ENCODE data around the gene ZNF341.

ZNF341 gene

DNA sequence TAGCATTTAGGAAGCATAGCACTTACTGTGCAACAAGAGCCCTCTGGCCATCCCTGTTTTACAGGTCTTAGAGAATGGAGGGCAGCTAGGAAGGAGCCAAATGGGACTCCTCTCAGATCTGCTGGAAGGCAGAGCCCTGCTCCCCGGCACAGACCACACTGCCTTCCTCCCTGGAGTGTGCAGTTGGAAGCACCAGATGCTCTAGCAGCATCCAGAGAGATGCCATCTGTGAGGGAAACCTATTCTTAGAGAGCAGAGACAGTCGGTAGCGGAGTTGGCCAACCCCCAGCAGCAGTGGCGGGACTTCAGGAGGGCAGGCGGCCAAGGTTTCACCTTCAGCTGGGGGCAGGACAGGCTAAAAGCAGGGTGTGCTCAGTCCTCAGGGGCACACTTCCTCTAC is 28.9 kb upstream of the ZNF341 start:
- no peak for DNase-seq

DNA sequence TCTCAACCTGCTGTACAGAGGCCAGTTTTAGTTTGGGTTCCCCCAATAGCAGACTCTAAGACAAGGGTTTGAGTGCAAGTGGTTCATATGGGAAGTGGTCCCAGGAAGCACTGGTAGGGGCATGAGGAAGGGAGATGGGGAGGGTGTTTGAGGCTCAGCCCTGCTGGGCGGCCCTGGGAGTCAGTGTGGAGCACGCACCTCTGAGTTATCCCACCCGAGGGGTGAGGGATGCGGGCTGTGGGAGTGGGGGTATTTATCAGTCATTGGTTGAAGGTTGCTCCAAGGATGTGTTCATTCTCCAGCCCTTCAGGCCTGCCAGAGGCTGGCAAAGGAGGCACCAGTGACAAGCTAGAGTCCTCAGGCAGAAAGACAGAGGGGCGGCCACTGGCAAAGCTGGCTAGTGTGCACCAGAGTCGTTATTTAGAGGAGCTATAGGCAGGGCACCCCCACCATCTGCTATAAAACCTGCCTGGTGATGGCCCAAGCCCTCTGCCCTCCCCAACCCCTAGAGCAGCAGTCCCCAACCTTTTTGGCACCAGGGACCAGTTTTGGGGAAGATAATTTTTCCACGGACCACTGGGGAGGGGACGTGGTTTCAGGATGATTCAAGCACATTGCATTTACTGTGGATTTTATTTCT is 28.2 kb upstream of the ZNF341 start:
- no peak for DNase-seq

DNA sequence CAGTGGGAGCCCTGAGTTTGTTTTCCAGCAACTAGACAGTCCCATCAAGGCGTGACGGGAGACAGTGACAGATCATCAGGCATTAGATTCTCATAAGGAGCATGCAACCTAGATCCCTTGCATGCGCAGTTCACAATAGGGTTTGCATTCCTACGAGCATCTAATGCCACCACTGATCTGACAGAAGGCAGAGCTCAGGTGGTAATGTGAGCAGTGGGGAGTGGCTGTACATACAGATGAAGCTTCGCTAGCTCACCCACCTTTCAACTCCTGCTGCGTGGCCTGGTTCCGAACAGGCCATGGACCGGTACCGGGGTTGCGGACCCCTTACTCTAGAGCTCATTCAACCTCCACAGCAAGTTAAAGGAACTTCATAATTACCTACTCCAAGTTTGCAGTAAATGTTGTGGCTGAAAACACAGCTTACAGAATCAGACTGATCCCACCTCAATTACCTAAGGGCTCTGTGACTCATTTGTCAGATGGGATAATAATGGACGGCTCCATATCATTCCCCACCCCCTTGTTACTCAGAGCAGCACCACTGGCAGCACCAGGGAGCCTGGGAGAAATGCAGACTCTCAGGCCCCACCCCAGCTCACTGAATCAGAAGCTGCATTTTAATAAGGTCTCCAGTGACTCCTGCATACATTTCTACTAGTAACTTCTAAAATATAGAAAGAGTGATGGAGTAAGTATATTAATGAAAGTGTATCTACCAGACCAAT is 27.4 kb upstream of the ZNF341 start:
- DNase-seq, result no peak

DNA sequence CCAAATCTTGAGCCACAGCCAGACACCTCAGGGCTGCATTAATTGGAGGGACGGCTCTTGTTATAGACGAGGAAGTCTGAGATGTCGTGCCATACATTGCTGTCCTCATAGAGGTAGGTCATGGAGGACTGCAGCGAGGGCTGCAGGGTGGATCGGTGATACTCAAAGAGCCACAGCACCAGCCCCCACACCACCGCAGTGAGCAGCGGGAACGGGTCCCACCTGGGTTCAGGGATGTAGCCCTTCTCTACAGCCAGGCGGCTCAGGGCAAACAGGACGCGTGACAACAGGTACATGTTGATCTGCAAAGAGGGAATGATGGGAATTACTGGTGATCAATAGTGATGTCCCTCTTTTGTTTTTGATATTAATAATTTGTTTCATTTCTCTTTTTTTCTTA is 24.1 kb upstream of the ZNF341 start:
- no peak for DNase-seq

DNA sequence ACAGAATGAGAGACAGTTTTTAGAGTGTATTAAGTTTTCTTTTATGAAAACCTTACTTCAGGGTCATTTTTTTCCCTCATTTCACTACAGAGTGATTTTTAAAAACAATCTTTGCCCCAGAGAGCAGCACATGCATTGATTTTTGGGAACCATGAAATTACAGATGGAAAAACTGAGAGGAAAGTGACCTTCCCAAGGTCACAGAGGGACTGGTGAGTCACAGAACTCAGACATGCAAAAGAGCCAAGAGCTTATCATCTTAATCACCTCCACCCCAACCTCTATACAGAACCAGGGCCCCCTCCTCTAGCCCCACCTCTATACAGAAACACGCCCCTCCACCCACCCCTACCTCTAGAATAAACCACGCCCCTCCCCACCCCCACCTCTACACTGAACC is 22.4 kb upstream of the ZNF341 start:
- no peak for DNase-seq

DNA sequence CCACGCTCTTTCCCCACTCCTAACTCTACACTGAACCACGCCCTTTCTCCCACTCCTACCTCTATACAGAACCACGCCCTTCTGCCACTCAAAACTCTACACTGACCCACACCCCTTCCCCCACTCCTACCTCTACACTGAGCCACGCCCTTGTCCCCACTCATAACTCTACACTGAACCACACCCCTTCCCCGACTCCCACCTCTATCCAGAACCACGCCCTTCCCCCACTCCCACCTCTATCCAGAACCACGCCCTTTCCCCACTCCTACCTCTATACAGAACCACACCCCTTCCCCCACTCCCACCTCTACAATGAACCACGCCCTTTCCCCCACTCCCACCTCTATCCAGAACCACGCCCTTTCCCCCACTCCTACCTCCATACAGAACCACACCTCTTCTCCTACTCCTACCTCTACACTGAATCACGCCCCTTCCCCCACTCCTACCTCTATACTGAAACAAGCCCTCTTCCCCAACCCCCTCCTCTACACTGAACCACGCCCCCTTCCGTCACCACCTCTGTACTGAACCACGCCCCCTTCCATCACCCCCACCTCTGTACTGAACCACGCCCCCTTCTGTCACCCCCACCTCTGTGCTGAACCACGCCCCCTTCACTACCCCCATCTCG is 21.8 kb upstream of the ZNF341 start:
- no peak for DNase-seq

DNA sequence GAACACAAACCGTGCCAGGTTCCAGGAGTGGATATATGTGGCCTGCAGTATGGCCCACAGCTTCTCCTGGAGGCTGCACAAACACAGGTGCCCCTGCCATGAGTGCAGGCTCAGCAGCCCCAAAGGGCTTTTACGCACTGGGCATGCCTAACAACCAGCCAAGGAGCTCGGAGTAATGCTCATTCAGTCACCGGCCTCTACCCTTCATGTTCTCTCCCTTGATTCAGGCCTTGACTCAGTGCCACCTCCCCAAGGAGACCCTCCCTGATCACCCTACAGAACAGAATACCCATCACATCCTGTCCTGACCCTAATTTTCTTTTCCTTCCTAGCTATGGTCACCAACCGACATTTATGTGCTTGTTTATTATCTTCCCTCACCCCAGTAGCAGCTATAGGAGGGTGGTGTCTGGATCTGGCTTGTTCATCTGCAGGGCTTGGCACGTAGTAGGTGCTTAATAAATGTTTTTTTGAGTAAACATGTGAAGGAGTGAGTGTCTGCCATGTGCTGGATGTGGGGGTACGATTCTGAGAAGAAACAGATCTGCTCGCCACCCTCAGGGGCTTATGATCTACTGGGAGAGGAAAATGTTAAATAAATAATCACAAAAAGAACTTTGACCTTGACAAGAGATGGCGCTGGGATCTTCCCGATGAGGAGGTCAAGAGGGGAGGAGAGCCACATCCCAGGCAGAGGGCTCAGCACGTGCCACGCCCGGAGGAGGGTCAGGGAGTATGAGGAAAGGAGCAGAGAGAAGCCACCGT is 20.9 kb upstream of the ZNF341 start:
- DNase-seq, result no peak

DNA sequence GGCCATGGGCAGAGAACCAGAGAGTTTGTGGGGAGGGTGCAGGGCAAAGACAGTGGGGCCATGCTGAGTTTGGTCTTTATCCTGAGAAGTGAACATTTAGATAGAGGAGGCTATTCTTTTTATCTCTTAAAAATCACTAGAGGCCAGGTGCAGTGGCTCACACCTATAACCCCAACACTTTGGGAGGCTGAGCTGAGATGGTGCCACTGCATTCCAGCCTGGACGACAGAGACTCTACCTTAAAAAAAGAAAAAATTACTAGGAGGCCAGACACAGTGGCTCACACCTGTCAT is 20.4 kb upstream of the ZNF341 start:
- no peak for DNase-seq

DNA sequence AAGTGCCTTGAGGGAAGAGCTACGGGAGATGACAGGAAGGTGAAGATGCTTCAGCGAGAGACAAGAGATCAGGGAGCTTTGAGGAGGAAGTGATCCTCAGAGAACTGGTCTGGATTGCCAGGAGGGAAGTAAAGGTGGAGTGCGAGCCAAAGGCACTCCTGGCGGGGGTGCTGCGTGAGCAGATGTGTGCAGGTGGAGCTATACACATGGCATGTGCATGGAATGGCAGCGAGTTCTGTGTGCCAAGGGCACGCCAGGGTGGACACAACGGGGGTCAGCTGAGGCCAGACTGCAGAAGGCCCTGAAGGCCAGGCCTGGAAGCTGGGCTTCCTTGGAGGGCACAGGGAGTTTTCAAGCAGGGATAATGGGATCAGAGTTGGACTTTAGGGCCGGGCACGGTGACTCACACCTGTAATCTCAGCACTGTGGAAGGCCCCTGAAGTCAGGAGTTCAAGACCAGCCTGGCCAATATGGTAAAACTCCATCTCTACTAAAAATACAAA is 17.9 kb upstream of the ZNF341 start:
- no peak for DNase-seq

DNA sequence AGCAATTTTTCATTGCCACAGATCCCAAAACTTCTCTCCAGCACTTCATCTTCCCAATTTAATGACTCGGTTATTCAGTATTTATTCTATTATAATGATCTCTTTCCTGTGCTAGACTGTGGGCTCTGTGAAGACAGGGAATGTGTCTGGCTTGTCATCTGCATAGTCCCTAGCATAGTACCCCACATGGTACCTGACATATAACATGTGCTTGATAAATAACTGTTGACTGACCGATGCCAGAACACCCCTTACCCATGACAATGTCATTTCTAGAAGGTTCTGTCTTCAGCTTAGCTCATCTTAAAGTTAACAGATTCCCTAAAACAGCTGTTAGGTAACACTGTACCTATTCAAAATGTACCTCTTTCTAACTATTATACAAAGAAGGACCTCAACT is 15.3 kb upstream of the ZNF341 start:
- DNase-seq, result no peak

DNA sequence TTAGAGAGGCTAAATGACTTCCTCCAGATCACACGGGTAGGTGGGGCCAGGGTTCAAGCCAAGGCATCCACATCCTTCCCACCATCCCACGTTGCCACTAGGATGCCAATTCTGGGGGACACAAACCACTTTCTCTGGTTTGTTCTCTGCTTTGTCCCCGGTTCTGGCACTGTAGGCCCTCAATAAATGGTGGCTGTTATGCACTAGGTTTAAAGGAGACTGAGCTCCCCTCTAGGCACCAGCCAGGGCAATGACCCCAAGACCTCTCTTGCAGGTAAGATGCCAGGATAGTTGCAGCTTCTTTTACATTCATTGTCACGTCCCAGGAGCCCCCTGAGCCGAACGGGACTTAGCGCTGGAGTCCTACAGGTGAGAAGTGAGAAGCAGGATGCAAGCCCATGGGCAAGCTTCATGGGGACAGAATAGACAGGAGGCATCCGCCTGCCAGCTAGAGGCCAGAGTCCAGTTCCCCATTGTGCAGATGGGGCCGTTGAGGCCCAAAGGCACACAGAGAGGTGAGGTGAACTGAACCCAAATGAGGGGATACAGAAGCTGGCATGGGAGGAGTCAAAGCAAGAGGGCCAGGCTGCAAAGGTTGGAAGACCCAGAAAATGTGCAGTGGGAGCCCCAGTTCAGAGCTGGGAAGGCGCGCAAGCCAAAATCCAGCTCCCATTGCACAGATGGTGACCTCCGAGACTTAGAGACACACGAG is 12.4 kb upstream of the ZNF341 start:
- peak in 3 of 4 experiments; percentile 17 to 37 (median 18) for DNase-seq

DNA sequence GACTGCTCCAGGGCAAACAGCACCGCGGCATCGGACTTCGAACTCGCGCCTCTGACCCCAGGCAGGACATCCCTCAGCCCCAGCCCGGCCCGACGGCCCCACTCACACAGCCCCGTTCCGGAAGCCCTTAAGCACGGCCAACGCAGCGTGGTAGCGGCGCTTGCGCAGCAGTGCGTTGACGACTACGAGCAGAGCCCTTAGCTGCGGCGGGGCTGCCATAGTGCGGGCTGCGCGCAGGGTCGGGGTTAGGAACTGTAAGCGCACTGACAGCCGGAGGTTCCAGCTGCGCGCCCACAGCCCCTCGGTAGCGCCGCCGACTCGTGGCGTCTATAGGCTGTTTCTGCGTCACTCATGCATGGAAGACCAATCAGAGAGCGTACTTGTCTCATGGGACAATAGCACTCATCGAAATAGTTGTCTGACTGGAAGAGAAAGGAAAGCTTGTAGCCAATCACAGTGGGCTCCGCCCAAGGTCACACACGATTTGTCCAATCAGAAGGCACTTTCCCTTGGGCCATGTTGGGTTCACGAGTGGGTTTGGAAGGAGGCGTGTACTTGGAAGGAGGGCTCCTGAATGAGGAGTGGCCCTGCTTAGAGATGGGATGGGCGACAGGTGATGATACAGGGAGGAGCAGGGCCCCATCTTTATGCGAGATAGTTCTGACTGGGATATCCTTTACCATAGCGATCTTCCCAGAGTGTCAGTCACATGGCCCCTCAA is 11.6 kb upstream of the ZNF341 start, which contains the start of gene PXMP4:
TSS of gene PXMP4 (minus strand) at position 322 of the 721 bp plus-strand sequence. CDS start at position 219, 103 bp downstream.
- DNase-seq, result peak; percentile 93 to 98 (median 96)

DNA sequence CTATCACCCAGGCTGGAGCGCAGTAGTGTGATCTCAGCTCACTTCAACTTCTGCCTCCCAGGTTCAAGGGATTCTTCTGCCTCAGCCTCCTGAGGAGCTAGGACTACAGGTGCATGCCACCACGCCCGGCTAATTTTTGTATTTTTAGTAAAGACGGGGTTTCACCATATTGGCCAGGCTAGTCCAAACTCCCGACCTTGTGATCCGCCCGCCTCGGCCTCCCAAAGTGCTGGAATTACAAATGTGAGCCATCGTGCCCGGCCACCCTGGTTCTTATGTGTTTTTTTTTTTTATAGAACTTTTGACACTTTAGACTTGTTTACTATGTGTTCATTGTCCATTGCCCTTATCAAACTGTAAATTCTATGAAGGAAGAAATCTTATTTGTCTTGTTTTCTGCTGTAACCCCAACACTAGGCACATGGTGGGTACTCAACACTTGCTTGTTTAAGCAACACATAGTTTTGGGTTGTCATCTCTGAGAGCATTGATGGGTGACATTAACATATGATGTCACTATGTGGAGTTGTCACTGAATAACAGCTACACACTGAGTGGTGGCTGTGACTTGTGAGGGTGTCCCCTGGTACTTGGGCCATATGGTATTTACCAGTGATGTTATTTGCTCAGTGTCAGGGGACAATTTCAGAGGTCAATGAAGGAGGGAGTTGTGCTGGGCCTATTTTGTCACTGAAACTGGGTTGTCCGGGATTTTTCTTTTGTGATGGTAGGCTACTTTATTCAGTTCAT is 10.2 kb upstream of the ZNF341 start:
- no peak for DNase-seq

DNA sequence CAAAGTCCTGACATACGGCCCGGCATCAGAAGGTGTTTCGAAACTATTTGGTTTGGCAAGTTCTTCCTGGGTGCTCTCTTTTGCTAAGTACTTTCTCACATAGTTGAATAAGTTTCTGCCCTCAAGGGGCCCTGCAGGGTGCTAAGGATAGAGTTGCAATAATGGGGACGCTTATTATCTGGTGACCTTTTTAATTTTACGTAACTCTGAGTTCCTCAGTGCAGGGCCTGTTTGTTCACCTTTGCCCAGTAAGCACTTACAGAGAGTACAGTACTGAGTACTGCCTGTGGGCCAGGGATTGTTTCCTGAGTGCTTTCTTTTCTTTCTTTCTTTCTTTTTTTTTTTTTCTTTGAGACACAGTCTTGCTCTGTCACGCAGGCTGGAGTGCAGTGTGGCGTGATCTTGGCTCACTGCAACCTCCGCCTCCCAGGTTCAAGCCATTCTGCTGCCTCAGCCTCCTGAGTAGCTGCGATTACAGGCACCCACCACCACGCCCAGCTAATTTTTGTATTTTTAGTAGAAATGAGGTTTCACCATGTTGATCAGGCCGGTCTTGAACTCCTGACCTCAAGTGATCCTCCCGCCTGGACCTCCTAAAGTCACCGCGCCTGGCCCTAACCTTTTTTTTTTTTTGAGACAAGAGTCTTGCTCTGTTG is 7.2 kb upstream of the ZNF341 start:
- DNase-seq, result peak; percentile 30 to 54 (median 50)

DNA sequence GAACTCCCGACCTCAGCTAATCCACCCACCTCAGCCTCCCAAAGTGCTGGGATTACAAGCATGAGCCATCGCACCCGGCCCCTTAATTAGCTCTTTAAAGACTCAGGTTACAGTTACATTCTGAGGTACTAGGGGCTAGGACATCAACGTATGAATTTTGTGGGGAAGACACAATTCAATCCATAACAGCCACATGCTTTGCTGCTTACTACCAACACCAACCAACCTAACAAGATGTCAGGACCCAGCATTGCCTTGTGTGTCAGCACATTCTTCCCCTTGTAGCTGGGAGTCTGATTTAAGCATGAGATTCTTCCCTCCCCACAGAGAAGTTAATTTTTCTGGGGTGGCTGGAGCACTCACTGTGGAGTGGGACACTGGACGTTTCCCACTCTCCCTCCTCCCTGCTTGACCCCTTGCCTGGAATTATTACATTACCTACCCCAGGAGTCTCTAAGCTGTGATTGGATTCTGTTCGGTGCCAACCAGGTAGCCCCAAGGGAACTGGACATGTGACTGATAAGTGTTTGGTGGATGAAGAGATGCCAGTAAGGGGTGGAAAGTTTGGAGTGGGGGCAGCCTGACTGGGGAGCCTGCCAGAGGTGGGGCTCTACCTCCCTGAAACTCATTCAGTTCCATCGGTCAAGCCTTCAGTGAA is 6.1 kb upstream of the ZNF341 start:
- DNase-seq, result no peak

DNA sequence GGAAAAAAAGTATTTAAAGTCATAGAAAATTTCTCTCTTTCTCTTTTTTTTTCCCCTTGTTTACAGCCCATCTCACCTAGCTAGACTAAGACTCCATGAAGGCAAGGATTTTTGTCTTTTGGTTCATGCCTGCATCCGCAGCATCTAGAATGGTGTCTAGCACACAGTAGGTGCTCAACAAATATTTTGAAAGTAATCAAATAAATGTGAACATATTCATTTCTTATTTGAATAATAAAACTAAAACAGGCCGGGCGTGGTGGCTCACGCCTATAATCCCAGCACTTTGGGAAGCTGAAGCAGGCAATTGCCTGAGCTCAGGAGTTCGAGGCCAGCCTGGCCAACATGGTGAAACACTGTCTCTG is 4.7 kb upstream of the ZNF341 start:
- DNase-seq, result no peak

DNA sequence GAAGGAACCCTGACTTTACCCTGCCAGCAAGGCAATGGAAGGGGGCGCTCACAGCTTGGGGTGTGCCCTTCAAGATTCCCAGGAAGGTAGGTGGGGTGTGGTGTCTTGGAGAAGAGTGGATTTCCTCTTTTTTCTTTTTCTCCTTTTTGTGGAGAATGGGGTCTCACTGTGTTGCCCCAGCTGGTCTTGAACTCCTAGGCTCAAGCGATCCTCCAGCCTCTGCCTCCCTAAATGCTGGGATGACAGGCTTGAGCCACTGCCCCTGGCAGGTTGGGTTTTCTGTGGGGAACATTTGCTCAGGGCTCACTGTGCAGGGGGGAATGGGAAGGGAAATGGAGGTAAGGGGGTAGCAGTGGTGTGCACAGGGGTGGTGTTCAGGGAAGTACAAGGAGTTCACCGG is 4.0 kb upstream of the ZNF341 start:
- no peak for DNase-seq

DNA sequence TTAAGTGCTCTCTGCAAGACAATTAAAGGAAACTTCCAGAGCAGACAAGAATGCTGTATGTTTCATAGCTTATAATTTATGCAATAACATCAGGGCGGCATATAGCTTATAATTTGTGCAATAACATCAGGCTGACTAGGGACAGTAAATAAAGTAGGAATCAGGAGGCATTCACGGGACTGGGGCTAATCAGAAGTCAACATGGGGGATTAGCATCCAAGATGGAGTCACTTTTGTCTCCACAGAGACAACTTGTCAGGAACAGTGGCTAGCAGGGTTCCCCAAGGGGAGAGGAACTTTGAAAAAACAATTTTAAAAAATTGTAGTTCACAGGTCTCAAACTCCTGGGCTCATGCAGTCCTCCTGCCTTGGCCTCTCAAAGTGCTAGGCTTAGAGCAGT is 3.3 kb upstream of the ZNF341 start:
- DNase-seq, result no peak

DNA sequence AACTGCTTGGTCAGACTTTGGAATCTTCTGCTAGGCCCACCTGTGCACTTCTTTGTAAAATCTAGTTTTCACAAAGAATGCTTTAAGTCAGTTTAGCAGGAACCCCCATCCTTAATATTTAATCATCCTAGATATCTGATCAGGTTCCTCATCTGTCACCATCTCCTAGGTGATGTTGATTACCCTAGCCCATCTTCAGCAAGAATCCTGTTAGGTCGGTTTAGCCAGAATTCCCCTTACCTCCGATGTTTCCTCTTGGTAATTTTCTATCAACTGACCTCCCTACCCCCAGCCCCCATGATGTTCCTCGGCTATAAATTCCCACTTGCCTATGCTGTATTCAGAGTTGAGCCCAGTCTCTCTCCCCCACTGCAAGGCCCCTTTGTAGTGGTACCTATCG is 2.7 kb upstream of the ZNF341 start:
- DNase-seq, result no peak

All from suppressor macrophage (primary cell).